HG02588 (cell line): Measurements from ENCODE around the gene FSTL4.

Experiments
- ATAC-seq: cut with Tn5 transposase; IDR thresholded peaks from one replicate; pipeline ENCODE4 v1.9.1; 2021; ENCODE audit warnings: mild to moderate bottlenecking, moderate library complexity; ENCODE audit not compliant: unreplicated experiment

Gene FSTL4

GRCh38 chr5:133332439-133333024, 279.8 kb downstream of the FSTL4 start:
- no peak for ATAC-seq

- ATAC-seq, result no peak
Measured at GRCh38 chr5:133331941-133332340, 280.4 kb downstream of the FSTL4 start.

- no peak for ATAC-seq
Measured at GRCh38 chr5:133330956-133331355, 281.4 kb downstream of the FSTL4 start.

GRCh38 chr5:133328800-133329199, 283.5 kb downstream of the FSTL4 start:
- ATAC-seq, result no peak

- no peak for ATAC-seq
Measured at GRCh38 chr5:133327946-133328401, 284.4 kb downstream of the FSTL4 start.

- no peak for ATAC-seq
Measured at GRCh38 chr5:133326361-133326760, 286.0 kb downstream of the FSTL4 start.

GRCh38 chr5:133325864-133326263, 286.5 kb downstream of the FSTL4 start:
- no peak for ATAC-seq

- no peak for ATAC-seq
Measured at GRCh38 chr5:133324926-133325325, 287.4 kb downstream of the FSTL4 start.

GRCh38 chr5:133323494-133324457, 288.6 kb downstream of the FSTL4 start:
- ATAC-seq, result no peak

GRCh38 chr5:133322743-133323142, 289.6 kb downstream of the FSTL4 start:
- ATAC-seq, result no peak

- ATAC-seq, result peak; percentile 71
Measured at GRCh38 chr5:133321833-133322420, 290.4 kb downstream of the FSTL4 start.

GRCh38 chr5:133321286-133321832, 291.0 kb downstream of the FSTL4 start:
- no peak for ATAC-seq

- ATAC-seq, result no peak
Measured at GRCh38 chr5:133319905-133320520, 292.3 kb downstream of the FSTL4 start.

- ATAC-seq, result no peak
Measured at GRCh38 chr5:133319244-133319643, 293.1 kb downstream of the FSTL4 start.

- no peak for ATAC-seq
Measured at GRCh38 chr5:133317558-133317957, 294.8 kb downstream of the FSTL4 start.

GRCh38 chr5:133316346-133317343, 295.7 kb downstream of the FSTL4 start:
- ATAC-seq, result no peak

GRCh38 chr5:133314086-133314485, 298.3 kb downstream of the FSTL4 start:
- no peak for ATAC-seq

GRCh38 chr5:133311176-133311575, 301.2 kb downstream of the FSTL4 start:
- no peak for ATAC-seq

GRCh38 chr5:133309984-133310621, 302.2 kb downstream of the FSTL4 start:
- no peak for ATAC-seq
